Right lobe of liver (tissue), 6 donors: Measurements from ENCODE around the gene AKAP4. TPM values are rescaled to one million over a fixed set of nuclear protein-coding genes. Genes with fewer than 3 reads are reported as not detected.

ENCODE experiments used
- ATAC-seq, 4 donors: fragments of 200-7000 bp; cut with Tn5 transposase; one replicate each; pipeline ENCODE4 v1.9.1; 2020; ENCODE audit warnings: mild to moderate bottlenecking in 4 of 4, moderate library complexity in 4 of 4
- DNase-seq, 3 donors: peaks; one replicate each; pipeline ENCODE4 v3.0.0-alpha.2; 2020
- H3K27ac ChIP-seq, 3 donors: fragments of 200-600 bp; one replicate each; pipeline ENCODE4 v1.8.0; 2022
- H3K27me3 ChIP-seq, 2 donors: fragments of 200-600 bp; one replicate each; pipeline ENCODE4 v1.8.0; 2022
- H3K36me3 ChIP-seq, 4 donors: fragments of 200-600 bp; sonication (generic) in 1 of 4; one replicate each; pipeline versions ENCODE4 v1.5.1 to v1.8.0; 2017 to 2022; ENCODE audit warnings: control low read depth in 1 of 4
- H3K4me1 ChIP-seq, 4 donors: fragments of 200-600 bp; sonication (generic) in 1 of 4; one replicate each; pipeline versions ENCODE4 v1.5.1 to v1.8.0; 2017 to 2022; ENCODE audit warnings: control low read depth in 1 of 4
- H3K4me3 ChIP-seq, 3 donors: fragments of 200-600 bp; one replicate each; pipeline ENCODE4 v1.8.0; 2022
- H3K9me3 ChIP-seq, 4 donors: fragments of 200-600 bp; sonication (generic) in 1 of 4; one replicate each; pipeline versions ENCODE4 v1.5.1 to v1.8.0; 2017 to 2022; ENCODE audit warnings: control low read depth in 1 of 4
- POLR2A ChIP-seq: fragments of 450-650 bp; IDR thresholded peaks from one replicate; pipeline ENCODE4 v1.6.1; 2017; ENCODE audit warnings: antibody characterized with exemption, mild to moderate bottlenecking
- WGBS: methylation state at CpG from one replicate; pipeline ENCODE4 v1.1.6; 2018; ENCODE audit warnings: low coverage, low lambda C conversion rate; ENCODE audit not compliant: insufficient coverage; ENCODE audit errors: missing lambda C conversion rate; 5-methylcytosine and 5-hydroxymethylcytosine counted together
- intact Hi-C, 2 donors: fragments of 100-400 bp; cut with DNase I; formaldehyde crosslinking; loops; one replicate each; pipeline versions ENCODE4 v1.11.2 to v1.14.1; 2022
- long read RNA-seq: library from polyadenylated mRNA; unstranded; transcript quantifications from one replicate; pipeline ENCODE4 v2.0.0, GENCODE V29; 2019
- total RNA-seq, 6 experiments: library from RNA; depleted of rRNA in 2 of 6; stranded (reverse); fragments of >200 nt in 2 of 6; fragmentation: NEBNext Ultra II Directional in 3 of 6; extraction: Animal tissue kit (Norgen Biotek cat#: 25700) in 3 of 6; gene quantifications; one replicate each; pipeline versions ENCODE4 v1.1.0 to v1.2.4, GENCODE V29; 2016 to 2023
- TF ChIP-seq, protein P1 (sequence below), 4 donors: fragments of 200-600 bp in 3 of 4; fragments of 450-650 bp in 1 of 4; IDR thresholded peaks; one replicate each; pipeline versions ENCODE4 v1.5.1 to v1.8.0; 2016 to 2022; ENCODE audit warnings: antibody characterized with exemption in 4 of 4, mild to moderate bottlenecking in 2 of 4
- donor health status: DM: no; HTN: yes; CAD: no.
- donor health status: DM: no; HTN: no; CAD: no.
- donor health status: DM: no; HTN: no; CAD: no.
- donor health status: DM: no; HTN: yes; CAD: no.
- donor health status: DM: no; HTN: yes; CAD: no.

Gene AKAP4, protein sequence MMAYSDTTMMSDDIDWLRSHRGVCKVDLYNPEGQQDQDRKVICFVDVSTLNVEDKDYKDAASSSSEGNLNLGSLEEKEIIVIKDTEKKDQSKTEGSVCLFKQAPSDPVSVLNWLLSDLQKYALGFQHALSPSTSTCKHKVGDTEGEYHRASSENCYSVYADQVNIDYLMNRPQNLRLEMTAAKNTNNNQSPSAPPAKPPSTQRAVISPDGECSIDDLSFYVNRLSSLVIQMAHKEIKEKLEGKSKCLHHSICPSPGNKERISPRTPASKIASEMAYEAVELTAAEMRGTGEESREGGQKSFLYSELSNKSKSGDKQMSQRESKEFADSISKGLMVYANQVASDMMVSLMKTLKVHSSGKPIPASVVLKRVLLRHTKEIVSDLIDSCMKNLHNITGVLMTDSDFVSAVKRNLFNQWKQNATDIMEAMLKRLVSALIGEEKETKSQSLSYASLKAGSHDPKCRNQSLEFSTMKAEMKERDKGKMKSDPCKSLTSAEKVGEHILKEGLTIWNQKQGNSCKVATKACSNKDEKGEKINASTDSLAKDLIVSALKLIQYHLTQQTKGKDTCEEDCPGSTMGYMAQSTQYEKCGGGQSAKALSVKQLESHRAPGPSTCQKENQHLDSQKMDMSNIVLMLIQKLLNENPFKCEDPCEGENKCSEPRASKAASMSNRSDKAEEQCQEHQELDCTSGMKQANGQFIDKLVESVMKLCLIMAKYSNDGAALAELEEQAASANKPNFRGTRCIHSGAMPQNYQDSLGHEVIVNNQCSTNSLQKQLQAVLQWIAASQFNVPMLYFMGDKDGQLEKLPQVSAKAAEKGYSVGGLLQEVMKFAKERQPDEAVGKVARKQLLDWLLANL
- total RNA-seq = not detected
- long read RNA-seq = 0 reads

- Histone ChIP-seq H3K4me1 (no peaks in the 10 kb centered on the region), H3K4me3 (no peak within 1 kb of the TSS), H3K9me3 (no peaks in the 10 kb centered on the region), H3K27ac (no peak within 1 kb of the TSS), H3K27me3 (peaks cover 0 to 4% of the 10 kb centered on the region in 2 donors), H3K36me3 (no peaks in the 10 kb centered on the region)
- no peak for TF ChIP-seq POLR2A
- TF ChIP-seq, protein P1, sequence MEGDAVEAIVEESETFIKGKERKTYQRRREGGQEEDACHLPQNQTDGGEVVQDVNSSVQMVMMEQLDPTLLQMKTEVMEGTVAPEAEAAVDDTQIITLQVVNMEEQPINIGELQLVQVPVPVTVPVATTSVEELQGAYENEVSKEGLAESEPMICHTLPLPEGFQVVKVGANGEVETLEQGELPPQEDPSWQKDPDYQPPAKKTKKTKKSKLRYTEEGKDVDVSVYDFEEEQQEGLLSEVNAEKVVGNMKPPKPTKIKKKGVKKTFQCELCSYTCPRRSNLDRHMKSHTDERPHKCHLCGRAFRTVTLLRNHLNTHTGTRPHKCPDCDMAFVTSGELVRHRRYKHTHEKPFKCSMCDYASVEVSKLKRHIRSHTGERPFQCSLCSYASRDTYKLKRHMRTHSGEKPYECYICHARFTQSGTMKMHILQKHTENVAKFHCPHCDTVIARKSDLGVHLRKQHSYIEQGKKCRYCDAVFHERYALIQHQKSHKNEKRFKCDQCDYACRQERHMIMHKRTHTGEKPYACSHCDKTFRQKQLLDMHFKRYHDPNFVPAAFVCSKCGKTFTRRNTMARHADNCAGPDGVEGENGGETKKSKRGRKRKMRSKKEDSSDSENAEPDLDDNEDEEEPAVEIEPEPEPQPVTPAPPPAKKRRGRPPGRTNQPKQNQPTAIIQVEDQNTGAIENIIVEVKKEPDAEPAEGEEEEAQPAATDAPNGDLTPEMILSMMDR (IDR thresholded peaks at IDR 0.05) = no peak
- intact Hi-C loops = no loop called here
- 67% methylated on average over 1 of the region's 1 CpG for WGBS
- DNase-seq (no peak), ATAC-seq (no peak)
Observed at GRCh38 chrX:50200907-50201306, at the start of gene AKAP4. AKAP4 (minus strand) TSS chrX:50201007; CDS start chrX:50200889, 118 bp downstream.

DNA sequence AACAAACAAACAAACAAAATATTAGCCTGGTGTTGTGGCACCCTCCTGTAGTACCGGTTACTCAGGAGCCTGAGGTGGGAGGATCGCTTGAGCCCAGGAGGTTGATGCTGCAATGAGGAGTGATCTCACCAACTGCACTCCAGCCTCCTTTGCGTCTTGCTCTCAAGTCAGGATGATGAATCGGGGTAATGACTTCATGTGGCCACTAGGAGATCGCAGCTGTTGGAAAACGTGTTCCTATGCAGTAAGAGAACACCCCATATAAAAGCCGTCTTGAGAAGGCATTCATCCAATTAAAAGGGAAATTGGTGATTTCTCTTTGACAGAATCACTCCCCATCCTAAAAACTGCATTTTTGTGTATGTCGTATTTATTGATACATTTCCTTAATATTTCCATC, 10.7 kb upstream of the AKAP4 start:
- no peaks in the 10 kb centered on the region for H3K27me3 ChIP-seq
- no peaks in the 10 kb centered on the region for H3K9me3 ChIP-seq
- WGBS = 44% methylated on average over 8 of the region's 8 CpGs
- no peaks in the 10 kb centered on the region for H3K4me1 ChIP-seq
- no peak overlapping the region for H3K4me3 ChIP-seq
- peak in 2 of 4 donors; percentile 24 to 37 for ATAC-seq
- no peak for DNase-seq
- no peak for TF ChIP-seq POLR2A
- TF ChIP-seq, protein P1 (IDR thresholded peaks at IDR 0.05) = peak; percentile 6 to 30 (median 24)
- H3K36me3 ChIP-seq = no peaks in the 10 kb centered on the region
- H3K27ac ChIP-seq = no peak overlapping the region
- intact Hi-C loops = no loop called here

GRCh38 chrX:50206753-50207152, 5.9 kb upstream of the AKAP4 start:
- no peak overlapping the region for H3K27ac ChIP-seq
- 62% methylated on average over 9 of the region's 11 CpGs for WGBS
- TF ChIP-seq, protein P1 (IDR thresholded peaks at IDR 0.05) = no peak
- no peak for TF ChIP-seq POLR2A
- H3K27me3 ChIP-seq = no peaks in the 10 kb centered on the region
- DNase-seq = no peak
- H3K4me1 ChIP-seq = no peaks in the 10 kb centered on the region
- intact Hi-C loops = no loop called here
- H3K36me3 ChIP-seq = no peaks in the 10 kb centered on the region
- no peak overlapping the region for H3K4me3 ChIP-seq
- no peaks in the 10 kb centered on the region for H3K9me3 ChIP-seq
- ATAC-seq = no peak

DNA sequence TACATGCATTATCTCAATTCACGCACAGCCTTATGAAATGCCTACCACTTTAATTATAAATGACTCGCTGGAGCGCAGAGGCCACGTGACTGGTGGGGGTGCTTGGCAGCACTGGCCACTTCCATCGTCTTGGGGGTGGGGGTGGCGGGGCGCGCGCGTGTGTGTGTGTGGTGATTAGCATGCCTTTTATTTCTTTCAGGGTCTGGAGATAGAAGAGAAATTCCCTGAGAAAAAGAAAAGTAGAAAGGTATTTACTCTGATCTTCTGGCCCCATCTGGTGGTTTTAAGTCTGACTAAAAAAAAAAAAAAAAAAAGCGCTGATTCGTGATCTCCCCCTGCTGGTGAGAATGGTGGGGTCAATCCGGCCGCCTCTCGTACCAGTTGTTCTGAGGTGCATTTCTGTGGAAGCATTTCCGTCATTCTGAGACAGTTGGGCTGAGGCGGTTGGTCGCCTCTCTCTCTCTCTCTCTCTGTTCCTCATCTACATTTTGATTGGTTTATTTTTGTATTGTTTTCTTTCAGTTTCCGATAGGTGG, 3.6 kb upstream of the AKAP4 start, which contains the start of gene CCNB3:
CCNB3 (plus strand) TSS at position 402 of the 536 bp plus-strand sequence. CDS start 80,399 bp downstream, outside the sequence.
- ATAC-seq (peak; percentile 91 to 98 (median 94)), DNase-seq (peak; percentile 64 to 75 (median 70))
- no peaks in the 10 kb centered on the region for H3K4me1 ChIP-seq
- H3K4me3 ChIP-seq = peak within 1 kb of the TSS; percentile 9 to 22 (median 16)
- no peaks in the 10 kb centered on the region for H3K9me3 ChIP-seq
- intact Hi-C loops = no loop called here
- H3K27me3 ChIP-seq = no peaks in the 10 kb centered on the region
- TF ChIP-seq POLR2A = peak; percentile 25
- TF ChIP-seq, protein P1 (IDR thresholded peaks at IDR 0.05) = peak; percentile 61 to 75 (median 70)
- 7% methylated on average over 19 of the region's 19 CpGs for WGBS
- no peaks in the 10 kb centered on the region for H3K36me3 ChIP-seq
- H3K27ac ChIP-seq = no peak within 1 kb of the TSS
